Duodenal mucosa (tissue), 2 donors: ENCODE data around the gene CRYAA.

ENCODE experiments used
- H3K27ac ChIP-seq: one replicate; pipeline ENCODE4 v1.7.0; 2013; ENCODE audit warnings: low read depth, low read length
- H3K27me3 ChIP-seq, 2 donors: one replicate each; pipeline ENCODE4 v1.7.0; 2013; ENCODE audit warnings: low read length in 2 of 2, control low read depth in 1 of 2; ENCODE audit not compliant: insufficient read depth in 2 of 2, control insufficient read depth in 1 of 2
- H3K36me3 ChIP-seq, 2 donors: one replicate each; pipeline ENCODE4 v1.7.0; 2013; ENCODE audit warnings: low read length in 2 of 2, control low read depth in 1 of 2; ENCODE audit not compliant: insufficient read depth in 2 of 2, control insufficient read depth in 1 of 2
- H3K4me1 ChIP-seq, 2 donors: one replicate each; pipeline ENCODE4 v1.7.0; 2013; ENCODE audit warnings: low read length in 2 of 2, control low read depth in 1 of 2; ENCODE audit not compliant: insufficient read depth in 2 of 2, control insufficient read depth in 1 of 2
- H3K4me3 ChIP-seq, 2 donors: one replicate each; pipeline ENCODE4 v1.7.0; 2013; ENCODE audit warnings: low read length in 2 of 2, low read depth in 1 of 2
- H3K9ac ChIP-seq, 2 donors: one replicate each; pipeline ENCODE4 v1.7.0; 2013; ENCODE audit warnings: low read length in 2 of 2, low read depth in 1 of 2
- H3K9me3 ChIP-seq, 2 donors: one replicate each; pipeline ENCODE4 v1.7.0; 2013; ENCODE audit warnings: low read length in 2 of 2, control low read depth in 1 of 2; ENCODE audit not compliant: control insufficient read depth in 1 of 2

Gene CRYAA

GRCh38 chr21:43198376-43198775 is 29.6 kb downstream of the CRYAA start:
- Histone ChIP-seq H3K27ac (no peak overlapping the region), H3K27me3 (no peaks in the 10 kb centered on the region), H3K4me1 (peaks cover 0 to 4% of the 10 kb centered on the region in 2 donors)

GRCh38 chr21:43201491-43201890 is 32.7 kb downstream of the CRYAA start:
- no peak overlapping the region for H3K27ac ChIP-seq
- H3K36me3 ChIP-seq = no peaks in the 10 kb centered on the region
- H3K9me3 ChIP-seq = peaks cover 8 to 10% of the 10 kb centered on the region in 2 donors
- H3K4me1 ChIP-seq = no peaks in the 10 kb centered on the region
- H3K27me3 ChIP-seq = peaks cover 0 to 3% of the 10 kb centered on the region in 2 donors
- H3K9ac ChIP-seq = no peak overlapping the region
- no peak overlapping the region for H3K4me3 ChIP-seq

More at GRCh38 chr21:43198376-43198775, 29.6 kb downstream of the CRYAA start:
- H3K4me3 ChIP-seq = no peak overlapping the region
- peaks cover 8 to 10% of the 10 kb centered on the region in 2 donors for H3K9me3 ChIP-seq
- no peaks in the 10 kb centered on the region for H3K36me3 ChIP-seq
- no peak overlapping the region for H3K9ac ChIP-seq

GRCh38 chr21:43203591-43203990 is 34.8 kb downstream of the CRYAA start:
- Histone ChIP-seq H3K27me3 (peaks cover 4 to 6% of the 10 kb centered on the region in 2 donors), H3K36me3 (no peaks in the 10 kb centered on the region), H3K4me3 (no peak overlapping the region), H3K4me1 (no peaks in the 10 kb centered on the region), H3K27ac (no peak overlapping the region), H3K9me3 (peaks cover 8 to 10% of the 10 kb centered on the region in 2 donors), H3K9ac (no peak overlapping the region)

GRCh38 chr21:43204638-43205037 is 35.8 kb downstream of the CRYAA start:
- Histone ChIP-seq H3K27me3 (peaks cover 4 to 6% of the 10 kb centered on the region in 2 donors), H3K9me3 (peaks cover 8 to 10% of the 10 kb centered on the region in 2 donors), H3K4me3 (no peak overlapping the region), H3K36me3 (no peaks in the 10 kb centered on the region), H3K4me1 (no peaks in the 10 kb centered on the region), H3K27ac (no peak overlapping the region), H3K9ac (no peak overlapping the region)

GRCh38 chr21:43206231-43207042 is 37.6 kb downstream of the CRYAA start:
- H3K27ac ChIP-seq = no peak overlapping the region
- peaks cover 1 to 5% of the 10 kb centered on the region in 2 donors for H3K9me3 ChIP-seq
- H3K36me3 ChIP-seq = no peaks in the 10 kb centered on the region
- peaks cover 4 to 6% of the 10 kb centered on the region in 2 donors for H3K27me3 ChIP-seq
- H3K4me1 ChIP-seq = peaks cover 8 to 9% of the 10 kb centered on the region in 2 donors
- H3K4me3 ChIP-seq = no peak overlapping the region
- H3K9ac ChIP-seq = no peak overlapping the region

- Histone ChIP-seq H3K36me3 (no peaks in the 10 kb centered on the region), H3K27me3 (peaks cover 4 to 6% of the 10 kb centered on the region in 2 donors), H3K4me1 (peaks cover 12% of the 10 kb centered on the region in 2 donors), H3K4me3 (no peak overlapping the region), H3K9ac (no peak overlapping the region), H3K27ac (no peak overlapping the region), H3K9me3 (no peaks in the 10 kb centered on the region)
Measured at GRCh38 chr21:43207043-43207315, 38.2 kb downstream of the CRYAA start.

GRCh38 chr21:43207868-43208267 is 39.1 kb downstream of the CRYAA start:
- peaks cover 4 to 6% of the 10 kb centered on the region in 2 donors for H3K27me3 ChIP-seq
- H3K4me3 ChIP-seq = no peak overlapping the region
- H3K9ac ChIP-seq = no peak overlapping the region
- no peak overlapping the region for H3K27ac ChIP-seq
- H3K4me1 ChIP-seq = peaks cover 12% of the 10 kb centered on the region in 2 donors
- no peaks in the 10 kb centered on the region for H3K9me3 ChIP-seq
- H3K36me3 ChIP-seq = no peaks in the 10 kb centered on the region

- no peaks in the 10 kb centered on the region for H3K36me3 ChIP-seq
Measured at GRCh38 chr21:43208561-43209332, 39.9 kb downstream of the CRYAA start.

GRCh38 chr21:43209575-43210453 is 41.0 kb downstream of the CRYAA start:
- Histone ChIP-seq H3K27me3 (peaks cover 4 to 6% of the 10 kb centered on the region in 2 donors), H3K4me3 (no peak overlapping the region), H3K4me1 (peaks cover 12% of the 10 kb centered on the region in 2 donors), H3K9me3 (no peaks in the 10 kb centered on the region), H3K36me3 (no peaks in the 10 kb centered on the region), H3K9ac (no peak overlapping the region), H3K27ac (no peak overlapping the region)

More at GRCh38 chr21:43208561-43209332, 39.9 kb downstream of the CRYAA start:
- Histone ChIP-seq H3K9ac (no peak overlapping the region), H3K9me3 (no peaks in the 10 kb centered on the region), H3K4me3 (no peak overlapping the region), H3K27ac (no peak overlapping the region), H3K4me1 (peaks cover 12% of the 10 kb centered on the region in 2 donors), H3K27me3 (peaks cover 4 to 6% of the 10 kb centered on the region in 2 donors)
